GM19023 (cell line): Measurements from ENCODE around the gene P3H4.

Experiments used
- ATAC-seq: cut with Tn5 transposase; IDR thresholded peaks from one replicate; pipeline ENCODE4 v1.9.1; 2021; ENCODE audit warnings: mild to moderate bottlenecking, moderate library complexity; ENCODE audit not compliant: unreplicated experiment

The P3H4 gene

GRCh38 chr17:41772586-41773189 is 39.1 kb downstream of the P3H4 start:
- ATAC-seq, result no peak

- ATAC-seq, result no peak
These were observed 39.5 kb downstream of the P3H4 start for GRCh38 chr17:41772218-41772585.

- ATAC-seq, result no peak
These were observed 40.2 kb downstream of the P3H4 start for GRCh38 chr17:41771389-41772206.

- ATAC-seq, result no peak
These were observed 41.8 kb downstream of the P3H4 start for GRCh38 chr17:41769985-41770384.

GRCh38 chr17:41769346-41769862 is 42.3 kb downstream of the P3H4 start:
- no peak for ATAC-seq

- no peak for ATAC-seq
These were observed 43.0 kb downstream of the P3H4 start for GRCh38 chr17:41768682-41769288.

GRCh38 chr17:41767324-41768042 is 44.3 kb downstream of the P3H4 start:
- ATAC-seq, result no peak

- no peak for ATAC-seq
These were observed 45.6 kb downstream of the P3H4 start for GRCh38 chr17:41766135-41766534.

GRCh38 chr17:41763327-41763726 is 48.4 kb downstream of the P3H4 start:
- ATAC-seq, result no peak

- ATAC-seq, result no peak
These were observed 48.9 kb downstream of the P3H4 start for GRCh38 chr17:41762841-41763240.

- ATAC-seq, result no peak
These were observed 49.4 kb downstream of the P3H4 start for GRCh38 chr17:41762391-41762790.

GRCh38 chr17:41760878-41761277 is 50.9 kb downstream of the P3H4 start:
- no peak for ATAC-seq

GRCh38 chr17:41758601-41759000 is 53.1 kb downstream of the P3H4 start:
- ATAC-seq, result no peak

GRCh38 chr17:41754066-41754465 is 57.7 kb downstream of the P3H4 start:
- ATAC-seq, result no peak
